Heart left ventricle (tissue), 16 donors: ENCODE data around the gene ACSL1. TPM values are rescaled to one million over a fixed set of nuclear protein-coding genes. Genes with fewer than 3 reads are reported as not detected.

Experiments
- ATAC-seq, 4 donors: fragments of 200-7000 bp; cut with Tn5 transposase; one replicate each; pipeline ENCODE4 v1.9.1; 2020 to 2022; ENCODE audit warnings: moderate library complexity in 4 of 4, mild to moderate bottlenecking in 3 of 4, moderate number of reproducible peaks in 1 of 4
- DNase-seq, 5 donors: peaks; one replicate each; pipeline ENCODE4 v3.0.0-alpha.2; 2020
- H3K27ac ChIP-seq, 12 donors: fragments of 200-600 bp; sonication (generic) in 4 of 12; one replicate each; pipeline versions ENCODE4 v1.5.0 to v1.8.0; 2016 to 2022; ENCODE audit warnings: mild to moderate bottlenecking in 2 of 12
- H3K27me3 ChIP-seq, 9 donors: fragments of 200-600 bp; sonication (generic) in 2 of 9; one replicate each; pipeline versions ENCODE4 v1.5.1 to v1.8.0; 2016 to 2022; ENCODE audit warnings: mild to moderate bottlenecking in 3 of 9
- H3K36me3 ChIP-seq, 9 donors: fragments of 200-600 bp; sonication (generic) in 2 of 9; one replicate each; pipeline versions ENCODE4 v1.5.0 to v1.8.0; 2018 to 2022; ENCODE audit warnings: mild to moderate bottlenecking in 2 of 9
- H3K4me1 ChIP-seq, 12 donors: fragments of 200-600 bp; sonication (generic) in 4 of 12; one replicate each; pipeline versions ENCODE4 v1.5.0 to v1.8.0; 2016 to 2022; ENCODE audit warnings: mild to moderate bottlenecking in 3 of 12
- H3K4me3 ChIP-seq, 12 donors: fragments of 200-600 bp; sonication (generic) in 4 of 12; one replicate each; pipeline versions ENCODE4 v1.5.0 to v1.8.0; 2017 to 2022; ENCODE audit warnings: mild to moderate bottlenecking in 9 of 12, moderate library complexity in 4 of 12
- H3K9me3 ChIP-seq, 12 donors: fragments of 200-600 bp; sonication (generic) in 4 of 12; one replicate each; pipeline versions ENCODE4 v1.5.0 to v1.8.0; 2016 to 2022; ENCODE audit warnings: mild to moderate bottlenecking in 1 of 12
- POLR2A ChIP-seq, 2 donors: fragments of 450-650 bp; IDR thresholded peaks; one replicate each; pipeline ENCODE4 v1.6.1; 2017; ENCODE audit warnings: antibody characterized with exemption in 2 of 2, mild to moderate bottlenecking in 2 of 2, moderate library complexity in 2 of 2
- WGBS, 4 donors: extraction: QIAGEN DNeasy Blood & Tissue Kit in 2 of 4; methylation state at CpG; one replicate each; pipeline versions ENCODE4 v1.1.5 to v1.1.7; 2013 to 2018; 5-methylcytosine and 5-hydroxymethylcytosine counted together
- intact Hi-C, 10 donors: fragments of 100-400 bp; cut with DNase I; formaldehyde crosslinking; loops; one replicate each; pipeline versions ENCODE4 v1.11.1 to v1.14.2; 2022
- polyA plus RNA-seq, 2 donors: library from polyadenylated mRNA; stranded (reverse); fragments of 200-250 nt; gene quantifications; one replicate each; pipeline ENCODE4 v1.2.3, GENCODE V29; 2013
- total RNA-seq, 9 donors: library from RNA; depleted of rRNA in 2 of 9; stranded (reverse); fragments of >200 nt in 2 of 9; fragmentation: NEBNext Ultra II Directional in 3 of 9; extraction: Animal tissue kit (Norgen Biotek cat#: 25700) in 3 of 9; gene quantifications; one replicate each; pipeline versions ENCODE4 v1.1.0 to v1.2.4, GENCODE V29; 2016 to 2023
- TF ChIP-seq, protein P1 (sequence below), 12 donors: fragments of 200-600 bp; sonication (generic) in 4 of 12; IDR thresholded peaks; one replicate each; pipeline versions ENCODE4 v1.5.0 to v1.8.0; 2018 to 2022; ENCODE audit warnings: antibody characterized with exemption in 12 of 12, mild to moderate bottlenecking in 5 of 12
- donor health status: ischemic (EF 13 %, LVEDD 7.1; RV severe dilation, severe dysfunction).
- donor health status: healthy with polysubstance abuse.
- donor health status: DM: no; HTN: yes; CAD: no.
- donor health status: DM: no; HTN: no; CAD: no.
- donor health status: ischemic (EF 25% LVEDD 6.9; RV normal size, moderate dysfunction).
- donor health status: ischemic (EF 25% LVEDD 5.7; RV mildly dilated, moderate dysfunction).
- donor health status: healthy.
- donor health status: DM: yes; HTN: yes; CAD: no.
- donor health status: ischemic (EF 35%, LVEDD 5.7; RV mildly dilated, moderate dysfunction).
- donor health status: nonischemic (EF 11% LVEDD 7.7; RV severe dilation, severe dysfunction).
- donor health status: DM: yes; HTN: yes; CAD: no.
- donor health status: PGD.
- donor health status: ischemic (EF 29% LVEDD 5.4; RV normal size, mild dysfunction).
- donor health status: nonischemic (EF 23%, LVEDD 6.1; RV moderate dilation, normal function).

ACSL1 gene
- total and polyA plus RNA-seq, 11 donors: 171 to 603 (median 266) TPM

DNA sequence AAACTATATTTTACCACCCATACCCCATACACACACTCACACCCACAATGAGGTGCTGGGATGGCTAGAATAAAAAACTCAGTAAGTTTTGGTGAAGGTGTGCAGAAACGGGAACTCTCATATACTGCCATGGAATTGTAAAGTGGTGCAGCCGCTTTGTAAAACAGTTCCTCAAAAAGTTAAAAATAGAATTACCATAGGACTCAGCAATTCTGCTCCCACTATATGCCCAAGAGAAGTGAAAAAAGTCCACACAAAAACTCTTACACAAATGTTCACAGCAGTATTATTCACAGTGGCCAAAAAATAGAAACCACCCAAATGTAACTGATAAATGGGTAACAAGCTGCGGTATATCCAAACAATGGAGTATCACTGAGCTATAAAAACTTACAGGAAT is 98.3 kb downstream of the ACSL1 start:
- no peak for ATAC-seq
- no peak for DNase-seq
- Histone ChIP-seq H3K36me3 (no peaks in the 10 kb centered on the region), H3K4me3 (no peak overlapping the region), H3K9me3 (peaks cover 0 to 6% (median 0%) of the 10 kb centered on the region in 12 donors), H3K27me3 (no peaks in the 10 kb centered on the region), H3K4me1 (peaks cover 0 to 9% (median 0%) of the 10 kb centered on the region in 12 donors), H3K27ac (peak overlapping the region in 1 of 12 donors; percentile 3)
- TF ChIP-seq, protein P1, sequence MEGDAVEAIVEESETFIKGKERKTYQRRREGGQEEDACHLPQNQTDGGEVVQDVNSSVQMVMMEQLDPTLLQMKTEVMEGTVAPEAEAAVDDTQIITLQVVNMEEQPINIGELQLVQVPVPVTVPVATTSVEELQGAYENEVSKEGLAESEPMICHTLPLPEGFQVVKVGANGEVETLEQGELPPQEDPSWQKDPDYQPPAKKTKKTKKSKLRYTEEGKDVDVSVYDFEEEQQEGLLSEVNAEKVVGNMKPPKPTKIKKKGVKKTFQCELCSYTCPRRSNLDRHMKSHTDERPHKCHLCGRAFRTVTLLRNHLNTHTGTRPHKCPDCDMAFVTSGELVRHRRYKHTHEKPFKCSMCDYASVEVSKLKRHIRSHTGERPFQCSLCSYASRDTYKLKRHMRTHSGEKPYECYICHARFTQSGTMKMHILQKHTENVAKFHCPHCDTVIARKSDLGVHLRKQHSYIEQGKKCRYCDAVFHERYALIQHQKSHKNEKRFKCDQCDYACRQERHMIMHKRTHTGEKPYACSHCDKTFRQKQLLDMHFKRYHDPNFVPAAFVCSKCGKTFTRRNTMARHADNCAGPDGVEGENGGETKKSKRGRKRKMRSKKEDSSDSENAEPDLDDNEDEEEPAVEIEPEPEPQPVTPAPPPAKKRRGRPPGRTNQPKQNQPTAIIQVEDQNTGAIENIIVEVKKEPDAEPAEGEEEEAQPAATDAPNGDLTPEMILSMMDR (IDR thresholded peaks at IDR 0.05): no peak
- TF ChIP-seq POLR2A (IDR thresholded peaks at IDR 0.05): no peak
- WGBS, 4 donors: 92 to 96% (median 93%) methylated on average over 3 of the region's 3 CpGs
- intact Hi-C loops: loop anchor here in 1 of 10 donors (10.0 kb wide), 1 partner anchor 183 kb away; no protein-coding TSS in a partner anchor

DNA sequence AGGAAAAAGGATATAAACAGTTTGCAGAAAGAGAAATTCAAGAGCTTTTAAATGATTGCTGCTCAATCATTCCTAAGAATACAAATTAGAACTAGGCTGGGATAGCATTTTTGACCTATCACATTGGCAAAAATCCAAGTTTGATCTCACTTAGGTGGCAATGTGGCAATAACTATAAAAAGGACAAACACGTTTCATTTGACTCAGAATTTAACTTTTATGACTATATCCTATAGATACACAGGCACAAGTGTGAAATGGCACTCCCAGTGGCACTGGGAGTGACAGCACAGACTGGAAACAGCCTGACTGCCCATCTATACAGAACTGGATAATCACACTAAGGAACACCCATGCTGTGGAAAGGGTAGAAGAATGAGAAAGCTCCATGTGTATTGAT is 103.0 kb downstream of the ACSL1 start:
- Histone ChIP-seq H3K4me3 (no peak overlapping the region), H3K27me3 (no peaks in the 10 kb centered on the region), H3K9me3 (peaks cover 0 to 22% (median 0%) of the 10 kb centered on the region in 12 donors), H3K4me1 (peaks cover 0 to 5% (median 0%) of the 10 kb centered on the region in 12 donors), H3K27ac (no peak overlapping the region), H3K36me3 (peaks cover 0 to 6% (median 0%) of the 10 kb centered on the region in 9 donors)
- DNase-seq (no peak), ATAC-seq (no peak)
- intact Hi-C loops: loop anchor here in 1 of 10 donors (10.0 kb wide), 1 partner anchor 178 kb away; no protein-coding TSS in a partner anchor
- TF ChIP-seq, protein P1 (IDR thresholded peaks at IDR 0.05): no peak
- no peak for TF ChIP-seq POLR2A (IDR thresholded peaks at IDR 0.05)
- WGBS, 4 donors: 47 to 84% (median 82%) methylated on average over 1 of the region's 1 CpG

DNA sequence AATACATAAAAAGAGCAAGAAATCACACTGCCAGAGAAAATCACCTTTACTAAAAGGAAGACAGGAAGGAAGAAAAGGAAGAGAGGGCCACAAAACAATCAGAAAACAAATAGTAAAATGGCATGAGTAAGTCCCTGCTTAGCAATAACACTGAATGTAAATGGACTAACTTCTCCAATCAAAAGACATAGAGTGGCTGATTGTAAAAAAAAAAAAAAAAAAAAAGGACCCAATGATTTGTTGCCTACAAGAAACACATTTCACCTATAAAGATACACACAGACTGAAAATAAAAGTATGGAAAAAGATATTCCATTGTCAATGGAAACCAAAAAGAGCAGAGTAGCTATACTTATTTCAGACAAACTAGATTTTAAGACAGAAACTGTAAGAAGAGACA is 104.5 kb downstream of the ACSL1 start:
- Histone ChIP-seq H3K4me3 (no peak overlapping the region), H3K9me3 (peaks cover 0 to 17% (median 0%) of the 10 kb centered on the region in 12 donors), H3K36me3 (peaks cover 0 to 14% (median 0%) of the 10 kb centered on the region in 9 donors), H3K27ac (no peak overlapping the region), H3K4me1 (peaks cover 0 to 5% (median 0%) of the 10 kb centered on the region in 12 donors), H3K27me3 (no peaks in the 10 kb centered on the region)
- ATAC-seq (no peak), DNase-seq (no peak)
- intact Hi-C loops: loop anchor here in 1 of 10 donors (10.0 kb wide), 1 partner anchor 176 kb away; no protein-coding TSS in a partner anchor
- TF ChIP-seq, protein P1 (IDR thresholded peaks at IDR 0.05): no peak
- TF ChIP-seq POLR2A (IDR thresholded peaks at IDR 0.05): no peak

DNA sequence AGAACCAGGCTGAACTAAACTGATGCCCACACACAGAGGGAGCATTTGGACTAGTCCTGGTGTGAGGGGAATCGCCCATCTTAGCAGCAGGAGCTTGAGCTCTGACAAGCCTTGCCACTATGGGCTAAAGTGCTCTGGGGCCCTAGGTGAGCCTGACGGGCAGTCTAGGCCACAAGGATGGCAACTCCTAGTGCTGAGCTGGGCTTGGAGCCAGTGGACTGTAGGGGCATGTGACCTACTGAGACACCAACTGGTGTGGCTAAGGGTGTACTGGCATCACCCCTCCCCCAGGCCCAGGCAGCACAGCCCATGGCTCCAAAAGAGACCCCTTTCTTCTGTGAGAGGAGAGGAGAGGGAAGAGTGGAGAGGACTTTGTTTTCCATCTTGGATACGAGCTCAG is 106.4 kb downstream of the ACSL1 start:
- WGBS, 4 donors: 80 to 89% (median 85%) methylated on average over 2 to 3 of the region's 3 CpGs
- H3K4me1 ChIP-seq: peaks cover 0 to 5% (median 0%) of the 10 kb centered on the region in 12 donors
- H3K27ac ChIP-seq: no peak overlapping the region
- intact Hi-C loops: no loop called here
- peak in 2 of 4 donors; percentile 20 to 29 for ATAC-seq
- peaks cover 0 to 17% (median 0%) of the 10 kb centered on the region in 12 donors for H3K9me3 ChIP-seq
- no peak for DNase-seq
- TF ChIP-seq POLR2A (IDR thresholded peaks at IDR 0.05): no peak
- TF ChIP-seq, protein P1 (IDR thresholded peaks at IDR 0.05): no peak
- H3K4me3 ChIP-seq: no peak overlapping the region
- peaks cover 0 to 14% (median 0%) of the 10 kb centered on the region in 9 donors for H3K36me3 ChIP-seq
- H3K27me3 ChIP-seq: no peaks in the 10 kb centered on the region
